ENCODE measurements around the gene AAK1. TPM values are rescaled to one million over a fixed set of nuclear protein-coding genes. Genes with fewer than 3 reads are reported as not detected.

AAK1 gene
- total RNA-seq, 1 donor from 2014 or later, result 20.8 TPM

DNA sequence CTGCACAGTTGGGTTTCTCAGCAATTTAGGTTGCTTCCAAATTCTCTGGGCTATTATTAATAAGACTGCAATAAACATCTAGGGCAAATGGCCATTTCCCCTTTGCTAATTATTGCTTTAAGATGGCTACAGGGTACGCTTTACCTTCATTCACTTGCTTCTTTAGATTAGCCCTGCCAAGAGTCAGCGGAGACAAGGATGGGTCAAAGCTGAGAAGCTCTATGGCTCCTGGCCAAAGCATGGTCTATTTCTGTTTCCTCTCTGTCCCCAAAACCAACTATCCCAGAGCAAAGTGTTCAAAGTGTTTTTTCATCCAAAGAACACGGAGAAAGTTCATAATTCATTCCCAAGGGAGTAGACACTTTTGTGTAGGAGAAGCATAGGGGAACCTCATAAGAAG, 131.1 kb downstream of the AAK1 start:
- H3K79me2 ChIP-seq (ENCODE audit: low read depth), result no peaks in the 10 kb centered on the region
- no peaks in the 10 kb centered on the region for H3K9me3 Mint-ChIP-seq
- no peak overlapping the region for H3K27ac ChIP-seq
- no peak overlapping the region for H2AFZ ChIP-seq (replicated peaks)
- peaks cover 47% of the 10 kb centered on the region for H3K36me3 Mint-ChIP-seq
- H3K4me3 Mint-ChIP-seq, result no peak overlapping the region
- no peaks in the 10 kb centered on the region for H3K36me3 ChIP-seq
- H3K9me3 ChIP-seq (ENCODE audit: low read depth), result no peaks in the 10 kb centered on the region
- no peaks in the 10 kb centered on the region for H3K27me3 ChIP-seq
- no peaks in the 10 kb centered on the region for H3K27me3 Mint-ChIP-seq (ENCODE audit: insufficient read depth, low read depth)
- peaks cover 18% of the 10 kb centered on the region for H3F3A ChIP-seq (ENCODE audit: low read depth)
- H3K27ac Mint-ChIP-seq, result no peak overlapping the region
- H3K4me1 ChIP-seq, result peaks cover 16% of the 10 kb centered on the region
- TF ChIP-seq EZH2phosphoT487 (IDR thresholded peaks at IDR 0.05) (no peak), EZH2 (IDR thresholded peaks at IDR 0.05) (no peak), CTCF (IDR thresholded peaks at IDR 0.05) (no peak)
- H4K20me1 ChIP-seq (ENCODE audit: low read depth), result peaks cover 5% of the 10 kb centered on the region
- no peak for DNase-seq (ENCODE audit: low spot score)
- no peak overlapping the region for H3K4me2 ChIP-seq
- peaks cover 13% of the 10 kb centered on the region for H3K4me1 Mint-ChIP-seq
- no peak overlapping the region for H3K4me3 ChIP-seq
- no peak overlapping the region for H3K9ac ChIP-seq

- Histone ChIP-seq H3K4me2 (no peak overlapping the region), H3K9ac (no peak overlapping the region), H4K20me1 (ENCODE audit: low read depth) (peaks cover 5% of the 10 kb centered on the region), H3F3A (ENCODE audit: low read depth) (peaks cover 16% of the 10 kb centered on the region), H3K4me1 (peaks cover 16% of the 10 kb centered on the region), H3K27ac (no peak overlapping the region), H3K9me3 (ENCODE audit: low read depth) (no peaks in the 10 kb centered on the region), H3K79me2 (ENCODE audit: low read depth) (no peaks in the 10 kb centered on the region), H3K4me3 (no peak overlapping the region), H2AFZ (replicated peaks) (no peak overlapping the region), H3K36me3 (no peaks in the 10 kb centered on the region), H3K27me3 (no peaks in the 10 kb centered on the region)
- Mint-ChIP-seq H3K27ac (no peak overlapping the region), H3K4me1 (peaks cover 13% of the 10 kb centered on the region), H3K9me3 (no peaks in the 10 kb centered on the region), H3K36me3 (peaks cover 49% of the 10 kb centered on the region), H3K4me3 (no peak overlapping the region), H3K27me3 (ENCODE audit: insufficient read depth, low read depth) (no peaks in the 10 kb centered on the region)
- TF ChIP-seq CTCF (IDR thresholded peaks at IDR 0.05) (no peak), EZH2phosphoT487 (IDR thresholded peaks at IDR 0.05) (no peak), EZH2 (IDR thresholded peaks at IDR 0.05) (no peak)
- DNase-seq (ENCODE audit: low spot score), result no peak
Measured at GRCh38 chr2:69510204-69510603, 133.3 kb downstream of the AAK1 start.

DNA sequence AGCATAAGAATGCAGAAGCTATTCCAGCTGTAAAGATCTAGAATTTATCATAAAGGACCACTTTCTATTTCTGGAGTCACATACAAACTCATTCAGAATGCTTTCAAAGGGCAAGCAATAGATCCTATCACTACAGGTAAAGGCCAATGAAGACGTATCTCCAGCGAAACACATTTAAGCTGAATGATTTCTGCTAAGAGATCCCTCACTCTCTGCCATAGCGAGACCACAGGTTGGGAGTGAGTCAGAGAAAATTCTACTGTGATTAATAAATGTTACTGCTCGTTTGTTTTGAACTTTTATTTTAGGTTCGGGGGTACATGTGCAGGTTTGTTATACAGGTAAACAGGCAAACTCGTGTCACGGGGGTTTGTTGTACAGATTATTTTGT, 133.8 kb downstream of the AAK1 start:
- no peak overlapping the region for H3K27ac ChIP-seq
- H3K4me3 Mint-ChIP-seq, result no peak overlapping the region
- peaks cover 49% of the 10 kb centered on the region for H3K36me3 Mint-ChIP-seq
- H3K4me3 ChIP-seq, result no peak overlapping the region
- no peak overlapping the region for H3K27ac Mint-ChIP-seq
- no peaks in the 10 kb centered on the region for H3K27me3 Mint-ChIP-seq (ENCODE audit: insufficient read depth, low read depth)
- no peaks in the 10 kb centered on the region for H3K36me3 ChIP-seq
- no peaks in the 10 kb centered on the region for H3K9me3 ChIP-seq (ENCODE audit: low read depth)
- no peaks in the 10 kb centered on the region for H3K79me2 ChIP-seq (ENCODE audit: low read depth)
- DNase-seq (ENCODE audit: low spot score), result no peak
- no peak overlapping the region for H2AFZ ChIP-seq (replicated peaks)
- TF ChIP-seq EZH2 (IDR thresholded peaks at IDR 0.05) (no peak), CTCF (IDR thresholded peaks at IDR 0.05) (no peak), EZH2phosphoT487 (IDR thresholded peaks at IDR 0.05) (no peak)
- H3K4me1 ChIP-seq, result peaks cover 11% of the 10 kb centered on the region
- H3K9me3 Mint-ChIP-seq, result no peaks in the 10 kb centered on the region
- peaks cover 3% of the 10 kb centered on the region for H4K20me1 ChIP-seq (ENCODE audit: low read depth)
- H3F3A ChIP-seq (ENCODE audit: low read depth), result peaks cover 11% of the 10 kb centered on the region
- no peak overlapping the region for H3K9ac ChIP-seq
- H3K4me1 Mint-ChIP-seq, result peaks cover 10% of the 10 kb centered on the region
- no peaks in the 10 kb centered on the region for H3K27me3 ChIP-seq
- H3K4me2 ChIP-seq, result no peak overlapping the region

Data from neural progenitor cell (in vitro differentiated cells).